Tibial nerve (tissue), 4 donors: ENCODE results near the gene CHST13. TPM values are rescaled to one million over a fixed set of nuclear protein-coding genes. Genes with fewer than 3 reads are reported as not detected.
A peak's percentile ranks its signal among the peaks of the same experiment; 100 is the strongest.

Experiments
- DNase-seq, 2 donors: peaks; one replicate each; pipeline ENCODE4 v3.0.0-alpha.2; 2019; ENCODE audit warnings: low spot score in 2 of 2
- H3K27ac ChIP-seq, 4 donors: fragments of 200-600 bp; sonication (generic) in 3 of 4; one replicate each; pipeline ENCODE4 v1.5.1; 2017 to 2019; ENCODE audit warnings: mild to moderate bottlenecking in 1 of 4
- H3K27me3 ChIP-seq, 2 donors: fragments of 200-600 bp; sonication (generic) in 1 of 2; one replicate each; pipeline versions ENCODE4 v1.5.1 to v1.6.0; 2017 to 2019
- H3K36me3 ChIP-seq, 3 donors: fragments of 200-600 bp; sonication (generic); one replicate each; pipeline ENCODE4 v1.5.1; 2018 to 2019
- H3K4me1 ChIP-seq, 4 donors: fragments of 200-600 bp; sonication (generic) in 3 of 4; one replicate each; pipeline ENCODE4 v1.5.1; 2017 to 2019
- H3K4me3 ChIP-seq, 4 donors: fragments of 200-600 bp; sonication (generic) in 3 of 4; one replicate each; pipeline ENCODE4 v1.5.1; 2017 to 2019; ENCODE audit warnings: mild to moderate bottlenecking in 1 of 4, moderate library complexity in 1 of 4
- H3K9me3 ChIP-seq, 4 donors: fragments of 200-600 bp; sonication (generic) in 3 of 4; one replicate each; pipeline ENCODE4 v1.5.1; 2017 to 2019
- EP300 ChIP-seq, 2 donors: sonication (generic); formaldehyde crosslinking; IDR thresholded peaks; one replicate each; pipeline ENCODE4 v1.6.1; 2017; ENCODE audit warnings: antibody characterized with exemption in 2 of 2, mild to moderate bottlenecking in 1 of 2
- POLR2A ChIP-seq, 2 donors: fragments of 450-650 bp; IDR thresholded peaks; one replicate each; pipeline ENCODE4 v1.6.1; 2017; ENCODE audit warnings: antibody characterized with exemption in 2 of 2, mild to moderate bottlenecking in 2 of 2, moderate library complexity in 2 of 2
- WGBS, 2 donors: methylation state at CpG; one replicate each; pipeline ENCODE4 v1.1.5; 2018; 5-methylcytosine and 5-hydroxymethylcytosine counted together
- total RNA-seq, 4 donors: library from RNA; depleted of rRNA; stranded (reverse); fragments of >200 nt; gene quantifications; one replicate each; pipeline ENCODE4 v1.1.0, GENCODE V29; 2016
- TF ChIP-seq, protein P1 (sequence below), 5 experiments: fragments of 200-600 bp in 3 of 5; fragments of 450-650 bp in 2 of 5; sonication (generic) in 3 of 5; IDR thresholded peaks; one replicate each; pipeline ENCODE4 v1.5.1; 2016 to 2019; ENCODE audit warnings: antibody characterized with exemption in 5 of 5, mild to moderate bottlenecking in 3 of 5, moderate library complexity in 2 of 5

CHST13 gene
- total RNA-seq, 4 donors from 2014 or later, result 1.0 to 7.2 (median 1.1) TPM; not detected in 1

DNA sequence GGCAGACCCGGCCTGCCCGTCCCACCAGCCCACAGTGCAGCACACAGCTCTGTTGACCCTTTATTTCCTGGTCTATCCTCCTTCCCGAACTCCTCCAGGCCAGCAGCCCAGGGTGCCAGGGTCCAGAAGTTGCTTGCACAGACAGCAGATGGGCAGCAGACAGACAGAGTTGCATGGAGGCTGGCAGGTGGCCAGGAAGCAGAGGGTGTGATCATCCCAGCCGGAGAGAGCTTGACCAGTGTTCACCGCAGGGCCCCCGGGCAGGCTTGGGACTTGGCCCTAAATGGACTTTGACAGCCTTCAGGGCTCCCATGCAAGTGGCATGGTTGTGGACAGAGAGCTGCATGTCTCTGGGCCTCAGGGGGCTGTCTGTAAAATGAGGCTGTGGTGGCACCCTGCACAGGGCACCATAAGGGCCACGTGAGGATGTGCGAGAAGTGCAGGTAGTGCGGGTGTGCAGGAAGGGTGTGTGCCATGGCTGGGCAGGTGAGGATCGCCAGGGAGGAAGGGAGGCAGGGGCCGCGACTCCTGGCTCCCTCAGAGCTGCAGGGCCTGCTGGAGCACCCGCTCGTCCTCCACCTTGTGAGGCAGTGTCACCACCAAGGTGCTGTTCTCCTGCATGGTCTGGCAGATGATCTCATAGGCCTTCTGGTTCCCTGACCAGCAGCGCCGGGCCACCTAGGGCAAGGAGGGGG lies 42.0 kb upstream of the CHST13 start:
- Histone ChIP-seq H3K27ac (no peak overlapping the region), H3K4me1 (peaks cover 0 to 3% (median 0%) of the 10 kb centered on the region in 4 donors), H3K36me3 (no peaks in the 10 kb centered on the region), H3K27me3 (no peaks in the 10 kb centered on the region), H3K4me3 (no peak overlapping the region), H3K9me3 (no peaks in the 10 kb centered on the region)
- TF ChIP-seq POLR2A (IDR thresholded peaks at IDR 0.05), result no peak
- TF ChIP-seq, protein P1, sequence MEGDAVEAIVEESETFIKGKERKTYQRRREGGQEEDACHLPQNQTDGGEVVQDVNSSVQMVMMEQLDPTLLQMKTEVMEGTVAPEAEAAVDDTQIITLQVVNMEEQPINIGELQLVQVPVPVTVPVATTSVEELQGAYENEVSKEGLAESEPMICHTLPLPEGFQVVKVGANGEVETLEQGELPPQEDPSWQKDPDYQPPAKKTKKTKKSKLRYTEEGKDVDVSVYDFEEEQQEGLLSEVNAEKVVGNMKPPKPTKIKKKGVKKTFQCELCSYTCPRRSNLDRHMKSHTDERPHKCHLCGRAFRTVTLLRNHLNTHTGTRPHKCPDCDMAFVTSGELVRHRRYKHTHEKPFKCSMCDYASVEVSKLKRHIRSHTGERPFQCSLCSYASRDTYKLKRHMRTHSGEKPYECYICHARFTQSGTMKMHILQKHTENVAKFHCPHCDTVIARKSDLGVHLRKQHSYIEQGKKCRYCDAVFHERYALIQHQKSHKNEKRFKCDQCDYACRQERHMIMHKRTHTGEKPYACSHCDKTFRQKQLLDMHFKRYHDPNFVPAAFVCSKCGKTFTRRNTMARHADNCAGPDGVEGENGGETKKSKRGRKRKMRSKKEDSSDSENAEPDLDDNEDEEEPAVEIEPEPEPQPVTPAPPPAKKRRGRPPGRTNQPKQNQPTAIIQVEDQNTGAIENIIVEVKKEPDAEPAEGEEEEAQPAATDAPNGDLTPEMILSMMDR (IDR thresholded peaks at IDR 0.05), result no peak
- no peak for TF ChIP-seq EP300 (IDR thresholded peaks at IDR 0.05)
- 68 to 70% methylated on average over 14 to 16 of the region's 16 CpGs for WGBS, 2 donors
- peak; percentile 25 to 41 for DNase-seq

DNA sequence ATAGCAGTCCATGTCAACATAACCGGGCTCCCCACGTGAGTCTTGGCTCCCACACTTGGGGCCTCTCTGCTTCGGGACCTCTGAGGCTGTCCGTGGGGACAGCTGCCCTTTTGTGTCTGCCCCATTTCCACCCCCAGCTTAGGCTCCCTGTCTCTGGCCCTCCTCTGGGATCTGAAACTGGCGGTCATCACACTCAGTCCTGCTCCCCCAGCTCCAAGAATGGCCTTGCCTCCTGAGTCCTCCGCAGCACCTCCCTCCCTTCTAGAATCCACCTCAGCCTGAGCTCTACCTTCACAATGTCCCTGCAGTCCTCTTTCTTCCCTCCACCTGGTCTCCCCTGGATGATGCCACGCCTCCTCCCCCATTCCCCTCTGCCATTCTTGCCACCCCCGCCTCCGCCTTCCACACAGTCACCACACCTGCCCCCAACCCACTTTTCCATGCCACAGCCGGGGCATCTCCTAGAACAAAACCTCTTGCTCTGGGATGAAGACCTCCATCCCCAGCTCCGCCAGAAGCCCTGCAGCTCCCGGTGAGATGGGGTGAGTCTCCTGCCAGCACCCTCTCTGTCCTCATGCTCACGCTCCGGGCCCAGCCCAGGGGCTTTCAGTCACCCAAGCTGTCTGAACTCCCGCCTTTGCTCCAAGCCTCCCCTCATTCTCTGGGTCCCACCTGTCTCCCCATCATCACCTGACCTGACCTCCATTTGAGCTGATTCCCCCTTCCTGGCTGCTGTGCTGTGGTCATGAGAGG lies 41.3 kb upstream of the CHST13 start:
- no peaks in the 10 kb centered on the region for H3K4me1 ChIP-seq
- H3K4me3 ChIP-seq, result no peak overlapping the region
- no peak for DNase-seq
- no peaks in the 10 kb centered on the region for H3K9me3 ChIP-seq
- 81% methylated on average over 15 of the region's 15 CpGs for WGBS, 2 donors
- no peaks in the 10 kb centered on the region for H3K36me3 ChIP-seq
- no peak overlapping the region for H3K27ac ChIP-seq
- H3K27me3 ChIP-seq, result no peaks in the 10 kb centered on the region
- TF ChIP-seq POLR2A (IDR thresholded peaks at IDR 0.05), result no peak
- no peak for TF ChIP-seq EP300 (IDR thresholded peaks at IDR 0.05)

DNA sequence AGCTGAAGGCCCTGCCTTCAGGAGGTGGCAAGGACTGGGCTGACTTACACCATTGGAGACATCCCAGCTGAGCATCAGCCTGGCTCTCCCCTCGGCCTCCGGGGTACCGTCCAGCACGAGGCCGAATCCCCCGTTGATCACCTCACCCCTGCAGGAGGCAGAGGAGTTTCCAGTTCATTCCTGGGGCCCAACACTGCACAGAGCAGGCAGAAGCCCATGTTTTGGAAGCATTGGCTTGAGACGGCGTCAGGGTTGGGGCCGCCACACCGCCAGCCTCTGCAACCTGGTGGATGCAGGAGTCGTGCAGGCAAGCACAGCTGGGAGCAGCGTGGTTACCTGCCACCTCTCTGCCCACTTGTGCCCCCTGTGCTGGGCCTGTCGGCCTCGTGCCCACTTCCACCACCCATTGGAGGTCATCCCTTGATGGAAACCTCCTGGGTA lies 40.6 kb upstream of the CHST13 start:
- H3K9me3 ChIP-seq, result no peaks in the 10 kb centered on the region
- no peaks in the 10 kb centered on the region for H3K36me3 ChIP-seq
- TF ChIP-seq, protein P1 (IDR thresholded peaks at IDR 0.05), result no peak
- TF ChIP-seq POLR2A (IDR thresholded peaks at IDR 0.05) (no peak), EP300 (IDR thresholded peaks at IDR 0.05) (no peak)
- DNase-seq, result no peak
- 83% methylated on average over 14 of the region's 14 CpGs for WGBS, 2 donors
- no peak overlapping the region for H3K27ac ChIP-seq
- no peak overlapping the region for H3K4me3 ChIP-seq
- no peaks in the 10 kb centered on the region for H3K27me3 ChIP-seq
- H3K4me1 ChIP-seq, result no peaks in the 10 kb centered on the region

DNA sequence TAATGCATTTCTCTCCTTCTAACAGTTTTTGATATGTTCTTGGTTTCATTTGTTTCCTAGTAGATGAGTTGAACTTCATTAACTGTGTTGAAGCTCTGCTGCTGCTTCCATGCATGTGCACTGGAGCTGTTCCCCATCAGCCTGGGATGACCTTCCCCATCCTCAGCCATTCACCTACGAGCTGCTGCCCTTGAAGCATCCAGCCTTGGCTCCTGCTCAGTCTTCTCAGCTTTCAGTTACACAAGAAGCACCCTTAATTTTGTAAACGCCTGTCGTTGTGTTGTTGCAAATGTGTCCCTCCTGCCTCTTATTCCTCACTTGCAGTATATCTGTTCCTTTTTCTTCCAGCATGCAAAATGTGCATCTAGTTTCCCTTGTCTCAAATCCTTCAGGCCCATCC lies 39.8 kb upstream of the CHST13 start:
- Histone ChIP-seq H3K27ac (no peak overlapping the region), H3K9me3 (no peaks in the 10 kb centered on the region), H3K36me3 (no peaks in the 10 kb centered on the region), H3K4me3 (no peak overlapping the region), H3K27me3 (no peaks in the 10 kb centered on the region), H3K4me1 (no peaks in the 10 kb centered on the region)
- DNase-seq, result no peak
- whole genome bisulfite sequencing, 2 donors, result 79 to 80% methylated on average over 3 of the region's 3 CpGs
- TF ChIP-seq POLR2A (IDR thresholded peaks at IDR 0.05), result no peak
- TF ChIP-seq, protein P1 (IDR thresholded peaks at IDR 0.05), result no peak
- TF ChIP-seq EP300 (IDR thresholded peaks at IDR 0.05), result no peak

DNA sequence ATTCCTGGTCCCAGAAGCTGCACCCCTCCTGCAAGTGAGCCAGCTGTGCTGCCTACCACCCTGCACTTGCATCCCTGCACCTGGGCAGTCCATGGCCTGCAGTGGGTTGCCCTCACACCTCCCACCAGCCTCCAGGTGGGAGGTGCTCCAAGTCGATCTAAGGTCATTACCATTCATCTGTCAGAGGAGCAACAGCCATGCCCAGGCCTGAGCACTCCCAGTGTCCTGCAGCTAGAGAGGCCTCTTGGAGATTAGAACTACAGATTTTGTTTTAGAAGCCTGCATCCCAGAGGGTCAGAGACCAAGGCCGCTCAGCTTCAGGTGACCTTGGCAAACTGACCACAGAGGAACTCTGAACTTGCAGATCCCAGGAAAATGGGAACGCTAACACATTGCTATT lies 39.3 kb upstream of the CHST13 start:
- Histone ChIP-seq H3K9me3 (no peaks in the 10 kb centered on the region), H3K27ac (no peak overlapping the region), H3K27me3 (no peaks in the 10 kb centered on the region), H3K4me1 (no peaks in the 10 kb centered on the region), H3K4me3 (no peak overlapping the region), H3K36me3 (no peaks in the 10 kb centered on the region)
- no peak for DNase-seq
- 68 to 79% methylated on average over 3 of the region's 3 CpGs for WGBS, 2 donors
- TF ChIP-seq, protein P1 (IDR thresholded peaks at IDR 0.05), result no peak
- TF ChIP-seq EP300 (IDR thresholded peaks at IDR 0.05) (no peak), POLR2A (IDR thresholded peaks at IDR 0.05) (no peak)
